Small intestine (tissue), 7 donors: ENCODE data around the gene MYF5. TPM values are rescaled to one million over a fixed set of nuclear protein-coding genes. Genes with fewer than 3 reads are reported as not detected.

Experiments
- DNase-seq, 2 donors: peaks; one replicate each; pipeline versions ENCODE4 v3.0.0 to v3.0.0-alpha.2; 2013
- FAIRE-seq: peaks from 2 replicates; lab custom pipeline; 2012; peaks lifted over from hg19 to GRCh38; lab: Jason Lieb, UNC
- H3K27ac ChIP-seq, 3 donors: one replicate each; pipeline ENCODE4 v1.5.1; 2013; ENCODE audit warnings: low read length in 2 of 3, mild to moderate bottlenecking in 2 of 3, control low read depth in 1 of 3, inconsistent platforms in 1 of 3, low read depth in 1 of 3, moderate library complexity in 1 of 3
- H3K27me3 ChIP-seq, 3 donors: one replicate each; pipeline ENCODE4 v1.6.1; 2013; ENCODE audit warnings: low read length in 3 of 3, inconsistent platforms in 1 of 3; ENCODE audit not compliant: control insufficient read depth in 3 of 3, insufficient read depth in 3 of 3
- H3K36me3 ChIP-seq, 3 donors: one replicate each; pipeline ENCODE4 v1.6.1; 2013; ENCODE audit warnings: low read length in 3 of 3, inconsistent platforms in 1 of 3, low read depth in 1 of 3, mild to moderate bottlenecking in 1 of 3, moderate library complexity in 1 of 3; ENCODE audit not compliant: control insufficient read depth in 3 of 3, insufficient read depth in 2 of 3
- H3K4me1 ChIP-seq, 3 donors: one replicate each; pipeline ENCODE4 v1.6.1; 2013; ENCODE audit warnings: low read length in 2 of 3, inconsistent platforms in 1 of 3, low read depth in 1 of 3, mild to moderate bottlenecking in 1 of 3, moderate library complexity in 1 of 3; ENCODE audit not compliant: control insufficient read depth in 3 of 3, insufficient read depth in 2 of 3
- H3K4me3 ChIP-seq, 3 donors: one replicate each; pipeline ENCODE4 v1.5.1; 2013; ENCODE audit warnings: low read length in 3 of 3, control low read depth in 1 of 3, inconsistent platforms in 1 of 3, low read depth in 1 of 3, mild to moderate bottlenecking in 1 of 3, moderate library complexity in 1 of 3
- H3K9me3 ChIP-seq, 2 donors: one replicate each; pipeline ENCODE4 v1.6.1; 2013; ENCODE audit warnings: low read depth in 1 of 2, low read length in 1 of 2; ENCODE audit not compliant: control insufficient read depth in 2 of 2, insufficient read depth in 1 of 2
- WGBS, 3 donors: extraction: QIAGEN DNeasy Blood & Tissue Kit; methylation state at CpG; one replicate each; pipeline ENCODE4 v1.1.7; 2013; 5-methylcytosine and 5-hydroxymethylcytosine counted together
- polyA plus RNA-seq, 4 donors: library from polyadenylated mRNA; stranded (reverse) in 3 of 4; unstranded in 1 of 4; fragments of 200-250 nt in 3 of 4; fragments of 120-200 nt in 1 of 4; gene quantifications; one replicate each; pipeline versions ENCODE4 v1.2.1 to v1.2.3, GENCODE V29; 2013
- donor health status: healthy with polysubstance abuse.
- donor health status: control.
- donor health status: control.
- donor health status: Bipolar disorder and iron deficiency.
- donor health status: healthy.

The MYF5 gene
- polyA plus RNA-seq, 4 donors, result 0.10 TPM; not detected in 3

GRCh38 chr12:80684077-80684495 is 32.6 kb upstream of the MYF5 start:
- 39 to 57% (median 56%) methylated on average over 7 of the region's 7 CpGs for WGBS, 3 donors
- H3K27ac ChIP-seq, result no peak overlapping the region
- FAIRE-seq (no peak), DNase-seq (peak in 1 of 2 donors; percentile 31)
- H3K4me1 ChIP-seq, result no peaks in the 10 kb centered on the region
- no peaks in the 10 kb centered on the region for H3K36me3 ChIP-seq
- no peak overlapping the region for H3K4me3 ChIP-seq
- H3K27me3 ChIP-seq, result no peaks in the 10 kb centered on the region
- H3K9me3 ChIP-seq, result no peaks in the 10 kb centered on the region

- Histone ChIP-seq H3K4me3 (no peak overlapping the region), H3K36me3 (no peaks in the 10 kb centered on the region), H3K9me3 (no peaks in the 10 kb centered on the region), H3K27me3 (no peaks in the 10 kb centered on the region), H3K27ac (no peak overlapping the region), H3K4me1 (no peaks in the 10 kb centered on the region)
- DNase-seq (no peak), FAIRE-seq (no peak)
- 58 to 79% (median 72%) methylated on average over 1 of the region's 1 CpG for WGBS, 3 donors
Measured at GRCh38 chr12:80690090-80690489, 26.6 kb upstream of the MYF5 start.

GRCh38 chr12:80690513-80690912 is 26.2 kb upstream of the MYF5 start:
- Histone ChIP-seq H3K27me3 (no peaks in the 10 kb centered on the region), H3K4me1 (no peaks in the 10 kb centered on the region), H3K4me3 (no peak overlapping the region), H3K36me3 (no peaks in the 10 kb centered on the region), H3K9me3 (no peaks in the 10 kb centered on the region), H3K27ac (no peak overlapping the region)
- 26 to 51% (median 44%) methylated on average over 2 of the region's 2 CpGs for WGBS, 3 donors
- DNase-seq (no peak), FAIRE-seq (no peak)

GRCh38 chr12:80692114-80692513 is 24.6 kb upstream of the MYF5 start:
- 57 to 88% (median 82%) methylated on average over 1 of the region's 1 CpG for WGBS, 3 donors
- Histone ChIP-seq H3K36me3 (no peaks in the 10 kb centered on the region), H3K4me3 (no peak overlapping the region), H3K9me3 (no peaks in the 10 kb centered on the region), H3K27me3 (no peaks in the 10 kb centered on the region), H3K4me1 (no peaks in the 10 kb centered on the region), H3K27ac (no peak overlapping the region)
- no peak for FAIRE-seq
- no peak for DNase-seq

GRCh38 chr12:80697270-80697887 is 19.3 kb upstream of the MYF5 start:
- no peaks in the 10 kb centered on the region for H3K4me1 ChIP-seq
- H3K4me3 ChIP-seq, result no peak overlapping the region
- no peaks in the 10 kb centered on the region for H3K27me3 ChIP-seq
- H3K9me3 ChIP-seq, result no peaks in the 10 kb centered on the region
- H3K36me3 ChIP-seq, result no peaks in the 10 kb centered on the region
- FAIRE-seq, result no peak
- H3K27ac ChIP-seq, result no peak overlapping the region
- no peak for DNase-seq
- 38 to 56% (median 48%) methylated on average over 2 of the region's 2 CpGs for WGBS, 3 donors

GRCh38 chr12:80698256-80698655 is 18.5 kb upstream of the MYF5 start:
- no peak overlapping the region for H3K27ac ChIP-seq
- no peaks in the 10 kb centered on the region for H3K9me3 ChIP-seq
- H3K27me3 ChIP-seq, result no peaks in the 10 kb centered on the region
- H3K4me3 ChIP-seq, result no peak overlapping the region
- DNase-seq (no peak), FAIRE-seq (no peak)
- no peaks in the 10 kb centered on the region for H3K4me1 ChIP-seq
- 72 to 84% (median 83%) methylated on average over 7 of the region's 7 CpGs for WGBS, 3 donors
- no peaks in the 10 kb centered on the region for H3K36me3 ChIP-seq

GRCh38 chr12:80698847-80699542 is 17.7 kb upstream of the MYF5 start:
- no peaks in the 10 kb centered on the region for H3K9me3 ChIP-seq
- no peaks in the 10 kb centered on the region for H3K36me3 ChIP-seq
- FAIRE-seq (no peak), DNase-seq (no peak)
- no peak overlapping the region for H3K4me3 ChIP-seq
- H3K4me1 ChIP-seq, result no peaks in the 10 kb centered on the region
- no peak overlapping the region for H3K27ac ChIP-seq
- no peaks in the 10 kb centered on the region for H3K27me3 ChIP-seq
- WGBS, 3 donors, result 64 to 71% (median 68%) methylated on average over 7 of the region's 7 CpGs

GRCh38 chr12:80700327-80700726 is 16.4 kb upstream of the MYF5 start:
- H3K27ac ChIP-seq, result no peak overlapping the region
- no peaks in the 10 kb centered on the region for H3K27me3 ChIP-seq
- no peaks in the 10 kb centered on the region for H3K9me3 ChIP-seq
- H3K4me1 ChIP-seq, result no peaks in the 10 kb centered on the region
- H3K36me3 ChIP-seq, result no peaks in the 10 kb centered on the region
- H3K4me3 ChIP-seq, result no peak overlapping the region
- DNase-seq, result no peak
- WGBS, 3 donors, result 71 to 83% (median 78%) methylated on average over 2 of the region's 2 CpGs
- no peak for FAIRE-seq
